H1 (cell line): ENCODE data around the gene TP73. TPM values are rescaled to one million over a fixed set of nuclear protein-coding genes. Genes with fewer than 3 reads are reported as not detected.

Experiments used
- CTCF ChIA-PET: fragments of 300-600 bp; sonication (Branson Sonifier 250); formaldehyde crosslinking; loops from one replicate; lab custom pipeline; 2021; ENCODE audit not compliant: partially characterized antibody; lab: Charles Lee
- POLR2A ChIA-PET: fragments of 300-600 bp; sonication (Branson Sonifier 250); formaldehyde crosslinking; loops from one replicate; lab custom pipeline; 2021; ENCODE audit warnings: inconsistent platforms; ENCODE audit not compliant: partially characterized antibody; lab: Charles Lee
- DNase-seq, 2 experiments: peaks; one replicate each; pipeline versions ENCODE4 v3.0.0 to v3.0.0-alpha.2; 2010 to 2022; ENCODE audit warnings: low spot score in 2 of 2, low read depth in 1 of 2, mixed read lengths in 1 of 2
- FAIRE-seq: peaks from 2 replicates; lab custom pipeline; 2011; peaks lifted over from hg19 to GRCh38; lab: Jason Lieb, UNC
- H2AFZ ChIP-seq: 2 replicates; pipeline ENCODE4 v1.8.1; 2012; ENCODE audit warnings: low read length, inconsistent platforms
- H2AK5ac ChIP-seq: 2 replicates; pipeline ENCODE4 v1.6.1; 2013; ENCODE audit warnings: low read depth, low read length
- H2BK120ac ChIP-seq: replicated peaks from 2 replicates; pipeline ENCODE3; 2013; ENCODE audit warnings: low read depth, low read length, inconsistent platforms
- H2BK12ac ChIP-seq: 2 replicates; pipeline ENCODE4 v1.6.1; 2013; ENCODE audit warnings: low read depth, low read length
- H2BK15ac ChIP-seq: 2 replicates; pipeline ENCODE4 v1.6.1; 2013; ENCODE audit warnings: low read length
- H2BK20ac ChIP-seq: 2 replicates; pipeline ENCODE4 v1.6.1; 2013; ENCODE audit warnings: low read length
- H2BK5ac ChIP-seq: 2 replicates; pipeline ENCODE4 v1.6.1; 2013; ENCODE audit warnings: low read depth, low read length
- H3K14ac ChIP-seq: 2 replicates; pipeline ENCODE4 v1.6.1; 2013; ENCODE audit warnings: inconsistent platforms; ENCODE audit not compliant: insufficient read length
- H3K18ac ChIP-seq: 2 replicates; pipeline ENCODE4 v1.6.1; 2013; ENCODE audit warnings: low read length; ENCODE audit errors: extremely low read depth
- H3K23ac ChIP-seq: 2 replicates; pipeline ENCODE4 v1.6.1; 2013; ENCODE audit warnings: inconsistent platforms; ENCODE audit not compliant: insufficient read length
- H3K23me2 ChIP-seq: 2 replicates; pipeline ENCODE4 v1.6.1; 2013; ENCODE audit warnings: low read depth, low read length
- H3K27ac ChIP-seq: 2 replicates; pipeline ENCODE4 v1.6.1; 2011; ENCODE audit warnings: low read depth, low read length, inconsistent platforms
- H3K27me3 ChIP-seq, 4 experiments: replicated peaks in 1 of 4; 1 replicate in 1 of 4; 2 replicates in 3 of 4; pipeline versions ENCODE4 v1.6.1 to v1.8.1; 2011 to 2013; ENCODE audit warnings: low read length in 3 of 4, mild to moderate bottlenecking in 3 of 4, inconsistent platforms in 2 of 4, mixed read lengths in 2 of 4, moderate library complexity in 1 of 4; ENCODE audit not compliant: control insufficient read depth in 3 of 4, insufficient read depth in 3 of 4; ENCODE audit errors: extremely low read depth in 1 of 4
- H3K36me3 ChIP-seq, 4 experiments: 2 replicates each; pipeline versions ENCODE4 v1.6.1 to v1.8.1; 2011 to 2013; ENCODE audit warnings: mild to moderate bottlenecking in 4 of 4, low read length in 3 of 4, moderate library complexity in 2 of 4, control low read depth in 1 of 4, inconsistent platforms in 1 of 4; ENCODE audit not compliant: insufficient read depth in 4 of 4, control insufficient read depth in 2 of 4
- H3K4ac ChIP-seq: replicated peaks from 2 replicates; pipeline ENCODE3; 2013; ENCODE audit warnings: low read length, low read depth, mixed read lengths, inconsistent platforms; ENCODE audit not compliant: insufficient read length
- H3K4me1 ChIP-seq, 4 experiments: replicated peaks in 1 of 4; 1 replicate in 1 of 4; 2 replicates in 3 of 4; pipeline versions ENCODE4 v1.6.1 to v1.8.1; 2011 to 2013; ENCODE audit warnings: low read length in 3 of 4, inconsistent platforms in 2 of 4, mixed read lengths in 1 of 4; ENCODE audit not compliant: insufficient read depth in 4 of 4, control insufficient read depth in 3 of 4
- H3K4me2 ChIP-seq, 2 experiments: 2 replicates each; pipeline versions ENCODE4 v1.6.1 to v1.8.1; 2011 to 2013; ENCODE audit warnings: low read depth in 2 of 2, low read length in 2 of 2, control low read depth in 1 of 2, inconsistent platforms in 1 of 2, mild to moderate bottlenecking in 1 of 2; ENCODE audit not compliant: insufficient read depth in 1 of 2
- H3K4me3 ChIP-seq, 4 experiments: fragments of 200-600, 300-600 bp in 1 of 4; sonication (generic), shearing (Covaris generic), sonication (Bioruptor Twin) in 1 of 4; 2 replicates each; pipeline versions ENCODE4 v1.5.1 to v1.8.1; 2011 to 2016; ENCODE audit warnings: low read length in 4 of 4, low read depth in 3 of 4, control low read depth in 2 of 4, inconsistent platforms in 2 of 4, mild to moderate bottlenecking in 2 of 4, mixed read lengths in 1 of 4, moderate library complexity in 1 of 4; ENCODE audit not compliant: insufficient read depth in 2 of 4; ENCODE audit errors: extremely low read depth in 1 of 4
- H3K56ac ChIP-seq: replicated peaks from 2 replicates; pipeline ENCODE3; 2013; ENCODE audit warnings: low read depth, mild to moderate bottlenecking, mixed read lengths, low read length, inconsistent platforms; ENCODE audit not compliant: insufficient read length
- H3K79me1 ChIP-seq: 2 replicates; pipeline ENCODE4 v1.6.1; 2013; ENCODE audit warnings: low read depth, low read length, control low read depth
- H3K79me2 ChIP-seq, 2 experiments: 2 replicates each; pipeline versions ENCODE4 v1.6.1 to v1.8.1; 2012 to 2013; ENCODE audit warnings: low read length in 2 of 2, mild to moderate bottlenecking in 2 of 2, inconsistent platforms in 1 of 2; ENCODE audit not compliant: insufficient read depth in 2 of 2, control insufficient read depth in 1 of 2
- H3K9ac ChIP-seq, 4 experiments: replicated peaks in 1 of 4; 1 replicate in 1 of 4; 2 replicates in 3 of 4; pipeline versions ENCODE4 v1.6.1 to v1.8.1; 2011 to 2013; ENCODE audit warnings: low read depth in 3 of 4, low read length in 3 of 4, control low read depth in 2 of 4, mild to moderate bottlenecking in 2 of 4, moderate library complexity in 2 of 4, inconsistent platforms in 1 of 4; ENCODE audit errors: extremely low read depth in 1 of 4
- H3K9me3 ChIP-seq, 2 experiments: 2 replicates each; pipeline versions ENCODE4 v1.6.1 to v1.8.1; 2012 to 2013; ENCODE audit warnings: mild to moderate bottlenecking in 2 of 2, moderate library complexity in 2 of 2, control low read depth in 1 of 2, inconsistent platforms in 1 of 2, low read depth in 1 of 2, low read length in 1 of 2, mixed read lengths in 1 of 2; ENCODE audit not compliant: insufficient read depth in 2 of 2
- H4K20me1 ChIP-seq, 2 experiments: replicated peaks in 1 of 2; 2 replicates each; pipeline versions ENCODE3 to v1.8.1; 2011 to 2013; ENCODE audit warnings: inconsistent platforms in 2 of 2, low read length in 2 of 2, mild to moderate bottlenecking in 1 of 2; ENCODE audit not compliant: insufficient read depth in 2 of 2, control insufficient read depth in 1 of 2
- H4K5ac ChIP-seq: 2 replicates; pipeline ENCODE4 v1.6.1; 2013; ENCODE audit warnings: low read length, low read depth, mixed read lengths, inconsistent platforms; ENCODE audit not compliant: insufficient read length
- H4K8ac ChIP-seq: 2 replicates; pipeline ENCODE4 v1.8.0; 2013; ENCODE audit warnings: mild to moderate bottlenecking, moderate library complexity, low read length, inconsistent platforms; ENCODE audit not compliant: insufficient read depth; ENCODE audit errors: extremely low read depth
- H4K91ac ChIP-seq: replicated peaks from 2 replicates; pipeline ENCODE3; 2013; ENCODE audit warnings: low read length, mixed read lengths, inconsistent platforms; ENCODE audit not compliant: insufficient read length
- FOSL1 ChIP-seq: IDR thresholded peaks from 2 replicates; pipeline ENCODE4 v1.6.1; 2011; ENCODE audit warnings: mild to moderate bottlenecking, low read depth, low read length, moderate library complexity; ENCODE audit not compliant: insufficient read depth
- MAFK ChIP-seq: IDR thresholded peaks from 2 replicates; pipeline ENCODE4 v1.6.1; 2012; ENCODE audit warnings: low read depth, mild to moderate bottlenecking, improper control_type of control experiment, low read length
- RNF2 ChIP-seq: fragments of 200-900, 300-1000 bp; sonication (generic); IDR thresholded peaks from 2 replicates; pipeline ENCODE4 v1.7.1; 2016; ENCODE audit warnings: borderline replicate concordance, low read depth, mild to moderate bottlenecking, antibody characterized with exemption, low read length; ENCODE audit not compliant: poor library complexity, severe bottlenecking; ENCODE audit errors: missing control alignments
- SAP30 ChIP-seq: fragments of 300-600 bp; sonication (generic); IDR thresholded peaks from 2 replicates; pipeline ENCODE4 v1.7.1; 2012; ENCODE audit warnings: low read length, moderate library complexity, mild to moderate bottlenecking, inconsistent platforms; ENCODE audit not compliant: insufficient read depth, insufficient replicate concordance
- WGBS, 2 experiments: shearing (Covaris generic) in 1 of 2; methylation state at CpG; one replicate each; pipeline versions ENCODE4 v1.1.6 to v1.1.7; 2013 to 2015; ENCODE audit warnings: low lambda C conversion rate in 2 of 2, mixed read lengths in 2 of 2, inconsistent platforms in 1 of 2, low coverage in 1 of 2, missing lambda C conversion rate in 1 of 2; ENCODE audit not compliant: insufficient replicate concordance in 2 of 2, insufficient coverage in 1 of 2, insufficient read length in 1 of 2; ENCODE audit errors: extremely low coverage in 1 of 2, missing lambda C conversion rate in 1 of 2; 5-methylcytosine and 5-hydroxymethylcytosine counted together
- polyA plus RNA-seq, 7 experiments: library from polyadenylated mRNA; depleted of rRNA in 3 of 7; stranded (reverse) in 5 of 7; unstranded in 2 of 7; fragments of >200 nt in 5 of 7; fragments of 200-250 nt in 2 of 7; gene quantifications; 1 replicate in 5 of 7; 2 replicates in 1 of 7; 4 replicates in 1 of 7; pipeline versions ENCODE4 v1.2.1 to v1.2.3, GENCODE V29; 2011 to 2013; ENCODE audit warnings: missing spikeins in 2 of 7, mixed read lengths in 2 of 7
- total RNA-seq: library from RNA; stranded (reverse); fragmentation: NEBNext Ultra II Directional; extraction: Animal tissue kit (Norgen Biotek cat#: 25700); gene quantifications from 2 replicates; pipeline ENCODE4 v1.2.1, GENCODE V29; 2021

The TP73 gene
- total and polyA plus RNA-seq, 2 of the 8 experiments (the other 6 are each of a cell fraction or from before 2014, with no cell fraction given) = 2.6 to 3.1 TPM

GRCh38 chr1:3654549-3655281, 2.4 kb downstream of the TP73 start:
- H3K9me3 ChIP-seq = no peaks in the 10 kb centered on the region
- H3K27ac ChIP-seq = no peak overlapping the region
- no peaks in the 10 kb centered on the region for H3K79me1 ChIP-seq
- H3K18ac ChIP-seq = no peak overlapping the region
- no peak overlapping the region for H2AK5ac ChIP-seq
- no peak overlapping the region for H3K4ac ChIP-seq
- ChIA-PET CTCF (interaction anchor here (0.7 to 2.5 kb wide), 7 partner anchors 9 to 136 kb away, joined by 3 to 10 read pairs (median 4); no protein-coding TSS in a partner anchor), POLR2A (no interaction called here)
- no peak overlapping the region for H2BK12ac ChIP-seq
- H3K23ac ChIP-seq = no peak overlapping the region
- H3K27me3 ChIP-seq = peaks cover 46 to 70% (median 66%) of the 10 kb centered on the region in 4 experiments
- H3K79me2 ChIP-seq = no peaks in the 10 kb centered on the region
- no peak overlapping the region for H3K4me3 ChIP-seq
- no peak overlapping the region for H2BK120ac ChIP-seq
- no peak overlapping the region for H3K56ac ChIP-seq
- H3K9ac ChIP-seq = no peak overlapping the region
- no peak overlapping the region for H2BK5ac ChIP-seq
- peaks cover 18% of the 10 kb centered on the region; the same call in 1 of the 2 replicates for H3K23me2 ChIP-seq
- no peak overlapping the region for H2AFZ ChIP-seq
- peaks cover 0 to 15% (median 6%) of the 10 kb centered on the region in 4 experiments; a peak in 6 of 7 replicates for H3K4me1 ChIP-seq
- FAIRE-seq = no peak
- 84% methylated on average over 20 of the region's 22 CpGs; no CpG with 5 or more reads in 1 of the 2 experiments for WGBS, 2 experiments
- no peak for DNase-seq
- peaks cover 0 to 9% (median 0%) of the 10 kb centered on the region in 4 experiments; a peak in 1 of 8 replicates for H3K36me3 ChIP-seq
- no peak overlapping the region for H4K5ac ChIP-seq
- TF ChIP-seq MAFK (no peak), FOSL1 (no peak), SAP30 (no peak), RNF2 (no peak)
- no peak overlapping the region for H4K91ac ChIP-seq
- no peak overlapping the region for H2BK15ac ChIP-seq
- no peak overlapping the region for H3K14ac ChIP-seq
- peaks cover 0 to 2% of the 10 kb centered on the region in 2 experiments for H4K20me1 ChIP-seq
- no peak overlapping the region for H3K4me2 ChIP-seq
- H2BK20ac ChIP-seq = no peak overlapping the region
- H4K8ac ChIP-seq = no peak overlapping the region
